GM23338 (cell line): ENCODE results near the gene MPDU1. TPM values are rescaled to one million over a fixed set of nuclear protein-coding genes. Genes with fewer than 3 reads are reported as not detected.

Experiments used
- ATAC-seq: fragments of 200-7000 bp; cut with Tn5 transposase; 3 replicates; pipeline ENCODE4 v1.9.1; 2020
- DNase-seq: peaks from one replicate; pipeline ENCODE4 v3.0.0-alpha.2; 2015; ENCODE audit warnings: low spot score
- H2AFZ ChIP-seq: fragments of 200-600 bp; sonication (generic); 2 replicates; pipeline ENCODE4 v1.8.0; 2016; ENCODE audit warnings: antibody characterized with exemption, mild to moderate bottlenecking, moderate library complexity
- H3F3A ChIP-seq: fragments of 200-600 bp; sonication (generic); replicated peaks from 2 replicates; pipeline ENCODE4 v1.8.0; 2017; ENCODE audit warnings: antibody characterized with exemption, mixed run types, low read depth
- H3K27ac ChIP-seq: fragments of 200-600 bp; sonication (generic); 2 replicates; pipeline ENCODE4 v1.6.1; 2016; ENCODE audit warnings: low read depth
- H3K27me3 ChIP-seq: fragments of 200-600 bp; sonication (generic); 2 replicates; pipeline ENCODE4 v1.8.0; 2016; ENCODE audit warnings: mild to moderate bottlenecking, mixed run types, moderate library complexity; ENCODE audit not compliant: insufficient read depth
- H3K36me3 ChIP-seq: fragments of 200-600 bp; sonication (generic); 2 replicates; pipeline ENCODE4 v1.8.0; 2016; ENCODE audit warnings: mild to moderate bottlenecking; ENCODE audit not compliant: insufficient read depth
- H3K4me1 ChIP-seq: fragments of 200-600 bp; sonication (generic); 2 replicates; pipeline ENCODE4 v1.8.0; 2016; ENCODE audit warnings: mild to moderate bottlenecking, moderate library complexity; ENCODE audit not compliant: insufficient read depth
- H3K4me2 ChIP-seq: fragments of 200-600 bp; sonication (generic); 2 replicates; pipeline ENCODE4 v1.7.1; 2017; ENCODE audit warnings: mixed run types
- H3K4me3 ChIP-seq: fragments of 200-600 bp; sonication (generic); 2 replicates; pipeline ENCODE4 v1.6.1; 2016; ENCODE audit warnings: mixed run types
- H3K79me2 ChIP-seq: fragments of 200-600 bp; sonication (generic); replicated peaks from 2 replicates; pipeline ENCODE4 v1.8.0; 2017; ENCODE audit warnings: mild to moderate bottlenecking; ENCODE audit not compliant: insufficient read depth
- H3K9me2 ChIP-seq: fragments of 200-600 bp; sonication (generic); 2 replicates; pipeline ENCODE4 v1.8.0; 2017; ENCODE audit not compliant: insufficient read depth
- H4K20me1 ChIP-seq: fragments of 200-600 bp; sonication (generic); replicated peaks from 2 replicates; pipeline ENCODE4 v1.8.0; 2017; ENCODE audit warnings: mild to moderate bottlenecking; ENCODE audit not compliant: insufficient read depth
- H3K27ac Mint-ChIP-seq: 2 replicates; pipeline ENCODE4 v1.8.0; 2020; ENCODE audit warnings: inconsistent platforms, mild to moderate bottlenecking, moderate library complexity, mixed read lengths
- H3K27me3 Mint-ChIP-seq: 3 replicates; pipeline ENCODE4 v1.8.0; 2022; ENCODE audit warnings: low read depth, mild to moderate bottlenecking, moderate library complexity, mixed read lengths, inconsistent platforms; ENCODE audit not compliant: insufficient read depth, poor library complexity
- H3K36me3 Mint-ChIP-seq: 3 replicates; pipeline ENCODE4 v1.8.0; 2021; ENCODE audit warnings: low read depth, mild to moderate bottlenecking, inconsistent platforms, moderate library complexity, mixed read lengths
- H3K4me1 Mint-ChIP-seq: 3 replicates; pipeline ENCODE4 v1.8.0; 2020; ENCODE audit warnings: mild to moderate bottlenecking, inconsistent platforms, mixed read lengths
- H3K4me3 Mint-ChIP-seq: 3 replicates; pipeline ENCODE4 v1.8.0; 2021; ENCODE audit warnings: moderate library complexity, mild to moderate bottlenecking, inconsistent platforms, mixed read lengths
- H3K9me3 Mint-ChIP-seq: 3 replicates; pipeline ENCODE4 v1.8.0; 2020; ENCODE audit warnings: moderate library complexity, mild to moderate bottlenecking, inconsistent platforms, mixed read lengths
- EZH2 ChIP-seq: fragments of 200-600 bp; sonication (generic); IDR thresholded peaks from one replicate; pipeline ENCODE4 v1.8.0; 2017; ENCODE audit warnings: antibody characterized with exemption, mild to moderate bottlenecking, low read depth; ENCODE audit not compliant: unreplicated experiment
- EZH2phosphoT487 ChIP-seq: fragments of 200-600 bp; sonication (generic); IDR thresholded peaks from one replicate; pipeline ENCODE4 v1.8.1; 2018; ENCODE audit warnings: antibody characterized with exemption; ENCODE audit not compliant: unreplicated experiment
- POLR2AphosphoS5 ChIP-seq: IDR thresholded peaks from 2 replicates; pipeline ENCODE4 v1.6.1; 2016; ENCODE audit warnings: antibody characterized with exemption, low read depth
- ZNF114 ChIP-seq: fragments of 250-450 bp; sonication (Bioruptor Pico); IDR thresholded peaks from 2 replicates; pipeline ENCODE4 v1.5.0; 2020; ENCODE audit warnings: mild to moderate bottlenecking, moderate library complexity
- ZNF331 ChIP-seq: fragments of 250-450 bp; sonication (Bioruptor Pico); IDR thresholded peaks from 2 replicates; pipeline ENCODE4 v1.5.0; 2020; ENCODE audit warnings: low read depth, mild to moderate bottlenecking, moderate library complexity
- polyA plus RNA-seq: library from polyadenylated mRNA; unstranded; fragments of >200 nt; fragmentation: Nextera tagmentation; extraction: Ambion mirVana; gene quantifications from 2 replicates; pipeline ENCODE4 v1.2.1, GENCODE V29; 2016
- total RNA-seq: library from RNA; depleted of rRNA; stranded (reverse); fragments of >200 nt; shearing (Covaris generic); gene quantifications from 2 replicates; pipeline ENCODE4 v1.2.3, GENCODE V29; 2014
- TF ChIP-seq, protein P1 (sequence below), 2 experiments: fragments of 200-600 bp in 1 of 2; sonication (generic) in 1 of 2; conservative IDR thresholded peaks; 2 replicates each; pipeline versions ENCODE4 v1.5.1 to v1.6.1; 2016 to 2017; ENCODE audit warnings: antibody characterized with exemption in 2 of 2, low read depth in 2 of 2, mild to moderate bottlenecking in 2 of 2, moderate library complexity in 1 of 2
- TF ChIP-seq, protein P2 (sequence below): IDR thresholded peaks from one replicate; pipeline ENCODE4 v1.6.1; 2018; ENCODE audit warnings: antibody characterized with exemption; ENCODE audit not compliant: unreplicated experiment
- TF ChIP-seq, protein P3 (sequence below): fragments of 250-450 bp; sonication (Bioruptor Pico); IDR thresholded peaks from 2 replicates; pipeline ENCODE4 v1.5.0; 2020; ENCODE audit warnings: mild to moderate bottlenecking, moderate library complexity
- TF ChIP-seq, protein P4 (sequence below): IDR thresholded peaks from 2 replicates; pipeline ENCODE4 v1.6.1; 2016; ENCODE audit warnings: antibody characterized with exemption

MPDU1 gene
- total and polyA plus RNA-seq, 2 experiments from 2014 or later = 65.1 to 216 TPM

DNA sequence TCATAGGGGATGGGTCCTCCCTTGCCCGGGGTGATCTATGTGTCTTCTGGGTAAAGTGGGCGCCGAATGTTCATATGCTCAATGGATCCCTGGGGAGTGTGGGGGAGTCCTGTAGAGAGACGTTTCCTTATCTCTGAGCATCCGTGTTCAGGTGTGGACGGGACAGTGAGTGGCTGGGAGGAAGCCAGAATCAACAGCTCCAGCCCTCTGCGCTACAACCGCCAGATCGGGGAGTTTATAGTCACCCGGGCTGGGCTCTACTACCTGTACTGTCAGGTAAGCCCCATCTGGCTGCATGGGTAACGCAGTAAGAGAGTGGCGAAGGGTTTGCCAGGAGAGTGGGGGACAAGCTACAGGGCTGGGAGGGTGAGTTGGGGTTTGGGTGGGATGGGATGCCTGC, 27.0 kb upstream of the MPDU1 start (continued):
- TF ChIP-seq EZH2phosphoT487 = no peak
- no peak for TF ChIP-seq EZH2
- TF ChIP-seq POLR2AphosphoS5 = no peak
- TF ChIP-seq, protein P1, sequence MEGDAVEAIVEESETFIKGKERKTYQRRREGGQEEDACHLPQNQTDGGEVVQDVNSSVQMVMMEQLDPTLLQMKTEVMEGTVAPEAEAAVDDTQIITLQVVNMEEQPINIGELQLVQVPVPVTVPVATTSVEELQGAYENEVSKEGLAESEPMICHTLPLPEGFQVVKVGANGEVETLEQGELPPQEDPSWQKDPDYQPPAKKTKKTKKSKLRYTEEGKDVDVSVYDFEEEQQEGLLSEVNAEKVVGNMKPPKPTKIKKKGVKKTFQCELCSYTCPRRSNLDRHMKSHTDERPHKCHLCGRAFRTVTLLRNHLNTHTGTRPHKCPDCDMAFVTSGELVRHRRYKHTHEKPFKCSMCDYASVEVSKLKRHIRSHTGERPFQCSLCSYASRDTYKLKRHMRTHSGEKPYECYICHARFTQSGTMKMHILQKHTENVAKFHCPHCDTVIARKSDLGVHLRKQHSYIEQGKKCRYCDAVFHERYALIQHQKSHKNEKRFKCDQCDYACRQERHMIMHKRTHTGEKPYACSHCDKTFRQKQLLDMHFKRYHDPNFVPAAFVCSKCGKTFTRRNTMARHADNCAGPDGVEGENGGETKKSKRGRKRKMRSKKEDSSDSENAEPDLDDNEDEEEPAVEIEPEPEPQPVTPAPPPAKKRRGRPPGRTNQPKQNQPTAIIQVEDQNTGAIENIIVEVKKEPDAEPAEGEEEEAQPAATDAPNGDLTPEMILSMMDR (conservative IDR thresholded peaks at IDR 0.05; ENCODE audit: low read depth in 2 of 2) = no peak

DNA sequence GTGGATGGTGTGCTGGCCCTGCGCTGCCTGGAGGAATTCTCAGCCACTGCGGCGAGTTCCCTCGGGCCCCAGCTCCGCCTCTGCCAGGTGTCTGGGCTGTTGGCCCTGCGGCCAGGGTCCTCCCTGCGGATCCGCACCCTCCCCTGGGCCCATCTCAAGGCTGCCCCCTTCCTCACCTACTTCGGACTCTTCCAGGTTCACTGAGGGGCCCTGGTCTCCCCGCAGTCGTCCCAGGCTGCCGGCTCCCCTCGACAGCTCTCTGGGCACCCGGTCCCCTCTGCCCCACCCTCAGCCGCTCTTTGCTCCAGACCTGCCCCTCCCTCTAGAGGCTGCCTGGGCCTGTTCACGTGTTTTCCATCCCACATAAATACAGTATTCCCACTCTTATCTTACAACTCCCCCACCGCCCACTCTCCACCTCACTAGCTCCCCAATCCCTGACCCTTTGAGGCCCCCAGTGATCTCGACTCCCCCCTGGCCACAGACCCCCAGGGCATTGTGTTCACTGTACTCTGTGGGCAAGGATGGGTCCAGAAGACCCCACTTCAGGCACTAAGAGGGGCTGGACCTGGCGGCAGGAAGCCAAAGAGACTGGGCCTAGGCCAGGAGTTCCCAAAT, 26.4 kb upstream of the MPDU1 start:
- H3K27me3 Mint-ChIP-seq = peaks cover 24% of the 10 kb centered on the region
- no peak overlapping the region for H3K27ac Mint-ChIP-seq
- H3K4me3 ChIP-seq = peak overlapping the region; percentile 41
- H3F3A ChIP-seq = peaks cover 20% of the 10 kb centered on the region
- no peaks in the 10 kb centered on the region for H3K9me2 ChIP-seq
- H3K4me1 ChIP-seq = peaks cover 37% of the 10 kb centered on the region
- H3K4me2 ChIP-seq = peak overlapping the region; percentile 80
- peak; percentile 54 for DNase-seq
- peaks cover 3% of the 10 kb centered on the region for H3K79me2 ChIP-seq
- H3K27me3 ChIP-seq = no peaks in the 10 kb centered on the region
- peak overlapping the region; percentile 91 for H2AFZ ChIP-seq
- peak; percentile 2 for ATAC-seq
- peaks cover 50% of the 10 kb centered on the region for H3K4me1 Mint-ChIP-seq
- H3K36me3 ChIP-seq = no peaks in the 10 kb centered on the region
- H3K27ac ChIP-seq = no peak overlapping the region
- peak overlapping the region; percentile 10; the same call in 1 of the 3 replicates for H3K4me3 Mint-ChIP-seq
- H4K20me1 ChIP-seq = no peaks in the 10 kb centered on the region
- no peaks in the 10 kb centered on the region for H3K9me3 Mint-ChIP-seq
- peaks cover under 1% of the 10 kb centered on the region; the same call in 1 of the 3 replicates for H3K36me3 Mint-ChIP-seq
- TF ChIP-seq, protein P1 (conservative IDR thresholded peaks at IDR 0.05; ENCODE audit: low read depth in 2 of 2) = no peak
- TF ChIP-seq, protein P2, sequence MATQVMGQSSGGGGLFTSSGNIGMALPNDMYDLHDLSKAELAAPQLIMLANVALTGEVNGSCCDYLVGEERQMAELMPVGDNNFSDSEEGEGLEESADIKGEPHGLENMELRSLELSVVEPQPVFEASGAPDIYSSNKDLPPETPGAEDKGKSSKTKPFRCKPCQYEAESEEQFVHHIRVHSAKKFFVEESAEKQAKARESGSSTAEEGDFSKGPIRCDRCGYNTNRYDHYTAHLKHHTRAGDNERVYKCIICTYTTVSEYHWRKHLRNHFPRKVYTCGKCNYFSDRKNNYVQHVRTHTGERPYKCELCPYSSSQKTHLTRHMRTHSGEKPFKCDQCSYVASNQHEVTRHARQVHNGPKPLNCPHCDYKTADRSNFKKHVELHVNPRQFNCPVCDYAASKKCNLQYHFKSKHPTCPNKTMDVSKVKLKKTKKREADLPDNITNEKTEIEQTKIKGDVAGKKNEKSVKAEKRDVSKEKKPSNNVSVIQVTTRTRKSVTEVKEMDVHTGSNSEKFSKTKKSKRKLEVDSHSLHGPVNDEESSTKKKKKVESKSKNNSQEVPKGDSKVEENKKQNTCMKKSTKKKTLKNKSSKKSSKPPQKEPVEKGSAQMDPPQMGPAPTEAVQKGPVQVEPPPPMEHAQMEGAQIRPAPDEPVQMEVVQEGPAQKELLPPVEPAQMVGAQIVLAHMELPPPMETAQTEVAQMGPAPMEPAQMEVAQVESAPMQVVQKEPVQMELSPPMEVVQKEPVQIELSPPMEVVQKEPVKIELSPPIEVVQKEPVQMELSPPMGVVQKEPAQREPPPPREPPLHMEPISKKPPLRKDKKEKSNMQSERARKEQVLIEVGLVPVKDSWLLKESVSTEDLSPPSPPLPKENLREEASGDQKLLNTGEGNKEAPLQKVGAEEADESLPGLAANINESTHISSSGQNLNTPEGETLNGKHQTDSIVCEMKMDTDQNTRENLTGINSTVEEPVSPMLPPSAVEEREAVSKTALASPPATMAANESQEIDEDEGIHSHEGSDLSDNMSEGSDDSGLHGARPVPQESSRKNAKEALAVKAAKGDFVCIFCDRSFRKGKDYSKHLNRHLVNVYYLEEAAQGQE = no peak
- TF ChIP-seq, protein P3, sequence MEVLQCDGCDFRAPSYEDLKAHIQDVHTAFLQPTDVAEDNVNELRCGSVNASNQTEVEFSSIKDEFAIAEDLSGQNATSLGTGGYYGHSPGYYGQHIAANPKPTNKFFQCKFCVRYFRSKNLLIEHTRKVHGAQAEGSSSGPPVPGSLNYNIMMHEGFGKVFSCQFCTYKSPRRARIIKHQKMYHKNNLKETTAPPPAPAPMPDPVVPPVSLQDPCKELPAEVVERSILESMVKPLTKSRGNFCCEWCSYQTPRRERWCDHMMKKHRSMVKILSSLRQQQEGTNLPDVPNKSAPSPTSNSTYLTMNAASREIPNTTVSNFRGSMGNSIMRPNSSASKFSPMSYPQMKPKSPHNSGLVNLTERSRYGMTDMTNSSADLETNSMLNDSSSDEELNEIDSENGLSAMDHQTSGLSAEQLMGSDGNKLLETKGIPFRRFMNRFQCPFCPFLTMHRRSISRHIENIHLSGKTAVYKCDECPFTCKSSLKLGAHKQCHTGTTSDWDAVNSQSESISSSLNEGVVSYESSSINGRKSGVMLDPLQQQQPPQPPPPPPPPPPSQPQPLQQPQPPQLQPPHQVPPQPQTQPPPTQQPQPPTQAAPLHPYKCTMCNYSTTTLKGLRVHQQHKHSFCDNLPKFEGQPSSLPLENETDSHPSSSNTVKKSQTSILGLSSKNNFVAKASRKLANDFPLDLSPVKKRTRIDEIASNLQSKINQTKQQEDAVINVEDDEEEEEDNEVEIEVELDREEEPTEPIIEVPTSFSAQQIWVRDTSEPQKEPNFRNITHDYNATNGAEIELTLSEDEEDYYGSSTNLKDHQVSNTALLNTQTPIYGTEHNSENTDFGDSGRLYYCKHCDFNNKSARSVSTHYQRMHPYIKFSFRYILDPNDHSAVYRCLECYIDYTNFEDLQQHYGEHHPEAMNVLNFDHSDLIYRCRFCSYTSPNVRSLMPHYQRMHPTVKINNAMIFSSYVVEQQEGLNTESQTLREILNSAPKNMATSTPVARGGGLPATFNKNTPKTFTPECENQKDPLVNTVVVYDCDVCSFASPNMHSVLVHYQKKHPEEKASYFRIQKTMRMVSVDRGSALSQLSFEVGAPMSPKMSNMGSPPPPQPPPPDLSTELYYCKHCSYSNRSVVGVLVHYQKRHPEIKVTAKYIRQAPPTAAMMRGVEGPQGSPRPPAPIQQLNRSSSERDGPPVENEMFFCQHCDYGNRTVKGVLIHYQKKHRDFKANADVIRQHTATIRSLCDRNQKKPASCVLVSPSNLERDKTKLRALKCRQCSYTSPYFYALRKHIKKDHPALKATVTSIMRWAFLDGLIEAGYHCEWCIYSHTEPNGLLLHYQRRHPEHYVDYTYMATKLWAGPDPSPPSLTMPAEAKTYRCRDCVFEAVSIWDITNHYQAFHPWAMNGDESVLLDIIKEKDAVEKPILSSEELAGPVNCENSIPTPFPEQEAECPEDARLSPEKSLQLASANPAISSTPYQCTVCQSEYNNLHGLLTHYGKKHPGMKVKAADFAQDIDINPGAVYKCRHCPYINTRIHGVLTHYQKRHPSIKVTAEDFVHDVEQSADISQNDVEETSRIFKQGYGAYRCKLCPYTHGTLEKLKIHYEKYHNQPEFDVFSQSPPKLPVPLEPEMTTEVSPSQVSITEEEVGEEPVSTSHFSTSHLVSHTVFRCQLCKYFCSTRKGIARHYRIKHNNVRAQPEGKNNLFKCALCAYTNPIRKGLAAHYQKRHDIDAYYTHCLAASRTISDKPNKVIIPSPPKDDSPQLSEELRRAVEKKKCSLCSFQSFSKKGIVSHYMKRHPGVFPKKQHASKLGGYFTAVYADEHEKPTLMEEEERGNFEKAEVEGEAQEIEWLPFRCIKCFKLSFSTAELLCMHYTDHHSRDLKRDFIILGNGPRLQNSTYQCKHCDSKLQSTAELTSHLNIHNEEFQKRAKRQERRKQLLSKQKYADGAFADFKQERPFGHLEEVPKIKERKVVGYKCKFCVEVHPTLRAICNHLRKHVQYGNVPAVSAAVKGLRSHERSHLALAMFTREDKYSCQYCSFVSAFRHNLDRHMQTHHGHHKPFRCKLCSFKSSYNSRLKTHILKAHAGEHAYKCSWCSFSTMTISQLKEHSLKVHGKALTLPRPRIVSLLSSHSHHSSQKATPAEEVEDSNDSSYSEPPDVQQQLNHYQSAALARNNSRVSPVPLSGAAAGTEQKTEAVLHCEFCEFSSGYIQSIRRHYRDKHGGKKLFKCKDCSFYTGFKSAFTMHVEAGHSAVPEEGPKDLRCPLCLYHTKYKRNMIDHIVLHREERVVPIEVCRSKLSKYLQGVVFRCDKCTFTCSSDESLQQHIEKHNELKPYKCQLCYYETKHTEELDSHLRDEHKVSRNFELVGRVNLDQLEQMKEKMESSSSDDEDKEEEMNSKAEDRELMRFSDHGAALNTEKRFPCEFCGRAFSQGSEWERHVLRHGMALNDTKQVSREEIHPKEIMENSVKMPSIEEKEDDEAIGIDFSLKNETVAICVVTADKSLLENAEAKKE (CRISPR knock-in tag) = no peak
- TF ChIP-seq EZH2phosphoT487 (no peak), ZNF114 (CRISPR knock-in tag) (no peak), ZNF331 (CRISPR knock-in tag) (no peak)
- TF ChIP-seq, protein P4, sequence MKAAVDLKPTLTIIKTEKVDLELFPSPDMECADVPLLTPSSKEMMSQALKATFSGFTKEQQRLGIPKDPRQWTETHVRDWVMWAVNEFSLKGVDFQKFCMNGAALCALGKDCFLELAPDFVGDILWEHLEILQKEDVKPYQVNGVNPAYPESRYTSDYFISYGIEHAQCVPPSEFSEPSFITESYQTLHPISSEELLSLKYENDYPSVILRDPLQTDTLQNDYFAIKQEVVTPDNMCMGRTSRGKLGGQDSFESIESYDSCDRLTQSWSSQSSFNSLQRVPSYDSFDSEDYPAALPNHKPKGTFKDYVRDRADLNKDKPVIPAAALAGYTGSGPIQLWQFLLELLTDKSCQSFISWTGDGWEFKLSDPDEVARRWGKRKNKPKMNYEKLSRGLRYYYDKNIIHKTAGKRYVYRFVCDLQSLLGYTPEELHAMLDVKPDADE = no peak
